Endothelial cell of umbilical vein (primary cell): ENCODE measurements around the gene SLC25A13.

ENCODE experiments used
- POLR2A ChIP-seq: IDR thresholded peaks from 2 replicates; pipeline ENCODE4 v1.6.1; 2012; ENCODE audit warnings: low read depth, mild to moderate bottlenecking, control low read depth, low read length
- POLR2AphosphoS5 ChIP-seq: IDR thresholded peaks from 2 replicates; pipeline ENCODE4 v1.6.1; 2012; ENCODE audit warnings: low read depth, mild to moderate bottlenecking, control low read depth, low read length, moderate library complexity; ENCODE audit not compliant: insufficient read depth
- TF ChIP-seq, protein P1 (sequence below), 2 donors: IDR thresholded peaks; 1 replicate in 1 of 2; 2 replicates in 1 of 2; pipeline ENCODE4 v1.5.1; 2011; ENCODE audit warnings: low read length in 2 of 2, mild to moderate bottlenecking in 2 of 2, moderate library complexity in 2 of 2, control low read depth in 1 of 2, inconsistent platforms in 1 of 2, low read depth in 1 of 2; ENCODE audit not compliant: insufficient read depth in 1 of 2; ENCODE audit errors: extremely low read depth in 1 of 2

DNA sequence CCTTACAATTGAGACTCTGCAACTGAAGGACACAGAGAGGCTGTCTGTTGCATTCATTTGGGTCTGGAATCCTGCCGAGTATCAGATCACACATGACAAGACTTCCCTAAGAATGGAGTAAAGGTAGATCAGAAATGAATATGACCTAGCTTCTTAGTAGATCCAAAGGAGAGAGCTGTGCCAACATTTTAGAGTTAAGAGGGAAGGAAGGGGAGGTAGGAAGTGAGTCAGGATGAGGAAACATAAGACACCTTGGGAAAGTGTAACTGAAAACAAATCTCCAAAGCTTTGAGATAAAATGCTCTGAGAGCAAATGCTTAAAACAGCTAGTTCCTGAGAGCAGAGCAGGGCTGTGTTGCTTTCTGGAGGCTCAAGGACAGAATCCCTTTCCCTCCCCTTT is 6.1 kb upstream of the SLC25A13 start:
- TF ChIP-seq, protein P1, sequence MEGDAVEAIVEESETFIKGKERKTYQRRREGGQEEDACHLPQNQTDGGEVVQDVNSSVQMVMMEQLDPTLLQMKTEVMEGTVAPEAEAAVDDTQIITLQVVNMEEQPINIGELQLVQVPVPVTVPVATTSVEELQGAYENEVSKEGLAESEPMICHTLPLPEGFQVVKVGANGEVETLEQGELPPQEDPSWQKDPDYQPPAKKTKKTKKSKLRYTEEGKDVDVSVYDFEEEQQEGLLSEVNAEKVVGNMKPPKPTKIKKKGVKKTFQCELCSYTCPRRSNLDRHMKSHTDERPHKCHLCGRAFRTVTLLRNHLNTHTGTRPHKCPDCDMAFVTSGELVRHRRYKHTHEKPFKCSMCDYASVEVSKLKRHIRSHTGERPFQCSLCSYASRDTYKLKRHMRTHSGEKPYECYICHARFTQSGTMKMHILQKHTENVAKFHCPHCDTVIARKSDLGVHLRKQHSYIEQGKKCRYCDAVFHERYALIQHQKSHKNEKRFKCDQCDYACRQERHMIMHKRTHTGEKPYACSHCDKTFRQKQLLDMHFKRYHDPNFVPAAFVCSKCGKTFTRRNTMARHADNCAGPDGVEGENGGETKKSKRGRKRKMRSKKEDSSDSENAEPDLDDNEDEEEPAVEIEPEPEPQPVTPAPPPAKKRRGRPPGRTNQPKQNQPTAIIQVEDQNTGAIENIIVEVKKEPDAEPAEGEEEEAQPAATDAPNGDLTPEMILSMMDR (IDR thresholded peaks at IDR 0.05; ENCODE audit: extremely low read depth in 1 of 2, insufficient read depth in 1 of 2, low read depth in 1 of 2, low read length in 2 of 2) = no peak
- TF ChIP-seq POLR2A (no peak), POLR2AphosphoS5 (no peak)
